ENCODE data around the gene DCHS1. TPM values are rescaled to one million over a fixed set of nuclear protein-coding genes. Genes with fewer than 3 reads are reported as not detected.
A peak's percentile ranks its signal among the peaks of the same experiment; 100 is the strongest.

The DCHS1 gene
- total and polyA plus RNA-seq, 2 donors (not counting 1 experiment from before 2014, with no cell fraction given): 0.92 to 23.9 TPM

DNA sequence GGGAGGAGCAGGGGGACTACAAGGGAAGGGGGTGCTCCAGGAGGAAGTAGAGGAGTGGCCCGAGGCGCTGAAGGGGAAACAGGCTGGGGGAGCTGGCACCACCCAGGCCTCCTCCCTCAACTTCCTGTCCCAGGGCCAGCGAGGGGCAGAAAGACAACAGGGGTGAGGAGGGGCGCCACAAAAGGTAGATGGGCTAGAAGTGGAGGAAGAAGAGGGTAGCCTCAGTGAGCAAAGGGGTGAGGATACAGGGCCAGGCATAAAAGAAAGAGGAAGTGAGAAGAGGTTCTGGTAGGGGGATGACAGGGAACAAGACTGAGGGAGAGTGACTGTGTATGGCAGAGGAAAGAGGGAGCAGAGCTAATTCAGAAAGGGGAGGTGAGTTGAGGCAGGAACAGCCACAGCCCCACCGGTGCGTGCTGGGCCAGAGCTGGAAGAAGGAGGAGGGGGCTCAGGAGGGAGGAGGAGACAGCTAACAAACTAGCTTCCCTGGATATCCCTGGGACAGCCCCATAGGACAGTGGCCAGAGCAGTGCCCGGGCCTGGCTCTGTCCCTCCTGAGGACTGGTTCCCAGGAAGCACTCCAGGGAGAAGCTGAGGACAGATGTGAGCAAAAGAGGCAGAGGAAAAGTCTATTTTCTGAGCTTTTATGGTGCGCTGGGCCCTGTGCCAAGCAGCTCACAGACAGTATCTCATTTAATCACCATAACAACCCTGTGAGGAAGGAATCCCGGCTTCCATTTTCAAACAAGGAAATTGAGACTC lies 8.5 kb downstream of the DCHS1 start:
- H3K9ac ChIP-seq (ENCODE audit: insufficient read depth, low read length): peak overlapping the region; percentile 21
- TF ChIP-seq, protein P1, sequence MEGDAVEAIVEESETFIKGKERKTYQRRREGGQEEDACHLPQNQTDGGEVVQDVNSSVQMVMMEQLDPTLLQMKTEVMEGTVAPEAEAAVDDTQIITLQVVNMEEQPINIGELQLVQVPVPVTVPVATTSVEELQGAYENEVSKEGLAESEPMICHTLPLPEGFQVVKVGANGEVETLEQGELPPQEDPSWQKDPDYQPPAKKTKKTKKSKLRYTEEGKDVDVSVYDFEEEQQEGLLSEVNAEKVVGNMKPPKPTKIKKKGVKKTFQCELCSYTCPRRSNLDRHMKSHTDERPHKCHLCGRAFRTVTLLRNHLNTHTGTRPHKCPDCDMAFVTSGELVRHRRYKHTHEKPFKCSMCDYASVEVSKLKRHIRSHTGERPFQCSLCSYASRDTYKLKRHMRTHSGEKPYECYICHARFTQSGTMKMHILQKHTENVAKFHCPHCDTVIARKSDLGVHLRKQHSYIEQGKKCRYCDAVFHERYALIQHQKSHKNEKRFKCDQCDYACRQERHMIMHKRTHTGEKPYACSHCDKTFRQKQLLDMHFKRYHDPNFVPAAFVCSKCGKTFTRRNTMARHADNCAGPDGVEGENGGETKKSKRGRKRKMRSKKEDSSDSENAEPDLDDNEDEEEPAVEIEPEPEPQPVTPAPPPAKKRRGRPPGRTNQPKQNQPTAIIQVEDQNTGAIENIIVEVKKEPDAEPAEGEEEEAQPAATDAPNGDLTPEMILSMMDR (conservative IDR thresholded peaks at IDR 0.05 in 1 of 2, IDR thresholded peaks at IDR 0.05 in 1 of 2; ENCODE audit: low read depth in 1 of 2, low read length in 2 of 2): no peak
- TF ChIP-seq EZH2 (IDR thresholded peaks at IDR 0.05; ENCODE audit: low read length, missing control alignments): no peak
- no peaks in the 10 kb centered on the region for H3K79me2 ChIP-seq (ENCODE audit: control insufficient read depth, insufficient read depth, low read length)
- no peak overlapping the region for H2AFZ ChIP-seq (ENCODE audit: low read length)
- H3K27me3 ChIP-seq (ENCODE audit: control insufficient read depth, insufficient read depth, low read length): peaks cover 16% of the 10 kb centered on the region
- no peaks in the 10 kb centered on the region for H3K36me3 ChIP-seq (ENCODE audit: control insufficient read depth, insufficient read depth, low read length)
- H3K4me3 ChIP-seq (replicated peaks in 1 of 4; ENCODE audit: control extremely low read depth in 1 of 4, insufficient read depth in 1 of 4, low read depth in 3 of 4, low read length in 4 of 4): peak overlapping the region in 1 of 4 experiments; percentile 38
- no peaks in the 10 kb centered on the region for H4K20me1 ChIP-seq (ENCODE audit: control insufficient read depth, extremely low read depth, insufficient read depth, low read length)
- no peak for DNase-seq (ENCODE audit: low read depth in 2 of 2)
- H3K27ac ChIP-seq (ENCODE audit: insufficient read depth, low read length): peak overlapping the region; percentile 82
- H3K4me1 ChIP-seq (ENCODE audit: control insufficient read depth, extremely low read depth, insufficient read depth, low read length): peaks cover 18% of the 10 kb centered on the region
- H3K4me2 ChIP-seq (ENCODE audit: extremely low read depth, insufficient read depth, low read length): peak overlapping the region; percentile 98
- H3K9me3 ChIP-seq (ENCODE audit: control insufficient read depth, insufficient read depth, low read depth, low read length): no peaks in the 10 kb centered on the region

DNA sequence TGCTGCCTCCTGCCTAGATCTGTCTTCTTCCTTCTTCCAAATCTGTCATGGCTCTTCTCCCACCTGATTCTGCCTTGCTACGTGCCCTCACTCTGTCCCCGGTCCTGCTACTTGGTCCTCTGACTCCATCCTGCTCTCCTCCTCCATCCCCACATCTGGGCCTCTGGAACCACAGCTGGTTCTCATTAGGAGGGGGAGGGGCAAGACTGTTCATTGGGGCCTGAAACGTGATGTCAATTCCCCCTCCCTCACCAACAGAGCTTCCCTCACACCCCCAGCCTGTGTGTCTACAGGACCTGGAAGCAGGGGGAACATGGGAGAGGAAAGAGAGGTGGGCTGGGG lies 9.1 kb downstream of the DCHS1 start:
- peak overlapping the region; percentile 21 for H2AFZ ChIP-seq (ENCODE audit: low read length)
- H3K4me1 ChIP-seq (ENCODE audit: control insufficient read depth, extremely low read depth, insufficient read depth, low read length): peaks cover 18% of the 10 kb centered on the region
- H3K79me2 ChIP-seq (ENCODE audit: control insufficient read depth, insufficient read depth, low read length): no peaks in the 10 kb centered on the region
- no peaks in the 10 kb centered on the region for H3K36me3 ChIP-seq (ENCODE audit: control insufficient read depth, insufficient read depth, low read length)
- peak overlapping the region; percentile 82 for H3K27ac ChIP-seq (ENCODE audit: insufficient read depth, low read length)
- peak overlapping the region in 2 of 4 experiments; percentile 22 to 38 for H3K4me3 ChIP-seq (replicated peaks in 1 of 4; ENCODE audit: control extremely low read depth in 1 of 4, insufficient read depth in 1 of 4, low read depth in 3 of 4, low read length in 4 of 4)
- H3K27me3 ChIP-seq (ENCODE audit: control insufficient read depth, insufficient read depth, low read length): peaks cover 14% of the 10 kb centered on the region
- peak overlapping the region; percentile 8 for H3K9ac ChIP-seq (ENCODE audit: insufficient read depth, low read length)
- H3K9me3 ChIP-seq (ENCODE audit: control insufficient read depth, insufficient read depth, low read depth, low read length): no peaks in the 10 kb centered on the region
- H3K4me2 ChIP-seq (ENCODE audit: extremely low read depth, insufficient read depth, low read length): peak overlapping the region; percentile 98
- H4K20me1 ChIP-seq (ENCODE audit: control insufficient read depth, extremely low read depth, insufficient read depth, low read length): no peaks in the 10 kb centered on the region
- DNase-seq (ENCODE audit: low read depth in 2 of 2): peak in 1 of 2 donors; percentile 61
- TF ChIP-seq, protein P1 (conservative IDR thresholded peaks at IDR 0.05 in 1 of 2, IDR thresholded peaks at IDR 0.05 in 1 of 2; ENCODE audit: low read depth in 1 of 2, low read length in 2 of 2): no peak
- TF ChIP-seq EZH2 (IDR thresholded peaks at IDR 0.05; ENCODE audit: low read length, missing control alignments): no peak

DNA sequence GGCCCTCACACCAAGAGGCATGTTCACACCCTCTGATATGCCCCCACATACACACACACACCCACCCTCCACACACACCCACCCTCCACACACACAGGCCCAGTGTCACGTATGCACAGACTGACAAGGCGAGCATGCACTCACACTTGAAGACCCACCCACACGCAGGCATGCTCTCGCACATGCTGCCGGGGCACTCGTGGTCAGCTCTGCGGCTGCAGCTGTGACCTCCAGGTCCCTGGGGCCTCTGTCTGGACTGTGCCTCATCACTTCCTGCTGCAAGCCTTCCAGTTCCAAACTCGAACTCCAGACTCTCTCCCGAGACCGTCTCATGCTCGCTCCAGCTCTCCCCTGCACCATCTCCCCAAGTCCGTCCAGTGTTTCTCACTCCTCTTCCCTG lies 9.5 kb downstream of the DCHS1 start:
- TF ChIP-seq EZH2 (IDR thresholded peaks at IDR 0.05; ENCODE audit: low read length, missing control alignments): no peak
- TF ChIP-seq, protein P1 (conservative IDR thresholded peaks at IDR 0.05 in 1 of 2, IDR thresholded peaks at IDR 0.05 in 1 of 2; ENCODE audit: low read depth in 1 of 2, low read length in 2 of 2): no peak
- Histone ChIP-seq H3K36me3 (ENCODE audit: control insufficient read depth, insufficient read depth, low read length) (no peaks in the 10 kb centered on the region), H3K9me3 (ENCODE audit: control insufficient read depth, insufficient read depth, low read depth, low read length) (no peaks in the 10 kb centered on the region), H3K79me2 (ENCODE audit: control insufficient read depth, insufficient read depth, low read length) (no peaks in the 10 kb centered on the region), H3K9ac (ENCODE audit: insufficient read depth, low read length) (peak overlapping the region; percentile 8), H3K4me3 (replicated peaks in 1 of 4; ENCODE audit: control extremely low read depth in 1 of 4, insufficient read depth in 1 of 4, low read depth in 3 of 4, low read length in 4 of 4) (peak overlapping the region in 2 of 4 experiments; percentile 22 to 38), H3K4me1 (ENCODE audit: control insufficient read depth, extremely low read depth, insufficient read depth, low read length) (peaks cover 18% of the 10 kb centered on the region), H3K27me3 (ENCODE audit: control insufficient read depth, insufficient read depth, low read length) (peaks cover 9% of the 10 kb centered on the region), H3K27ac (ENCODE audit: insufficient read depth, low read length) (peak overlapping the region; percentile 82), H3K4me2 (ENCODE audit: extremely low read depth, insufficient read depth, low read length) (peak overlapping the region; percentile 98), H4K20me1 (ENCODE audit: control insufficient read depth, extremely low read depth, insufficient read depth, low read length) (no peaks in the 10 kb centered on the region), H2AFZ (ENCODE audit: low read length) (peak overlapping the region; percentile 21)
- peak; percentile 69 to 73 for DNase-seq (ENCODE audit: low read depth in 2 of 2)
